Large intestine (tissue), 12 donors: ENCODE data around the gene IFT74. TPM values are rescaled to one million over a fixed set of nuclear protein-coding genes. Genes with fewer than 3 reads are reported as not detected.
A peak's percentile ranks its signal among the peaks of the same experiment; 100 is the strongest.

Source experiments
- DNase-seq, 2 donors: peaks; one replicate each; pipeline versions ENCODE4 v3.0.0 to v3.0.0-alpha.2; 2013
- H3K27ac ChIP-seq: one replicate; pipeline ENCODE4 v1.5.1; 2013; ENCODE audit warnings: low read length
- H3K27me3 ChIP-seq: 2 replicates; pipeline ENCODE4 v1.6.1; 2013; ENCODE audit warnings: low read length; ENCODE audit not compliant: control insufficient read depth, insufficient read depth
- H3K36me3 ChIP-seq: 2 replicates; pipeline ENCODE4 v1.6.1; 2013; ENCODE audit warnings: low read length; ENCODE audit not compliant: control insufficient read depth, insufficient read depth
- H3K4me1 ChIP-seq: one replicate; pipeline ENCODE4 v1.6.1; 2013; ENCODE audit warnings: low read length; ENCODE audit not compliant: control insufficient read depth, insufficient read depth
- H3K4me3 ChIP-seq: one replicate; pipeline ENCODE4 v1.5.1; 2013; ENCODE audit warnings: low read length
- H3K9me3 ChIP-seq: one replicate; pipeline ENCODE4 v1.6.1; 2013; ENCODE audit warnings: mild to moderate bottlenecking, low read depth, low read length, moderate library complexity; ENCODE audit not compliant: control insufficient read depth
- WGBS: methylation state at CpG from one replicate; pipeline ENCODE4 v1.1.5; 2013; ENCODE audit warnings: low lambda C conversion rate; ENCODE audit not compliant: insufficient coverage; 5-methylcytosine and 5-hydroxymethylcytosine counted together
- long read RNA-seq, 11 donors: transcript quantifications; one replicate each; lab custom pipeline, GENCODE V29; 2026
- polyA plus RNA-seq: library from polyadenylated mRNA; unstranded; fragments of 120-200 nt; gene quantifications from one replicate; pipeline ENCODE4 v1.2.1, GENCODE V29; 2013

Gene IFT74
- 20.8 TPM for polyA plus RNA-seq
- long read RNA-seq, donor 1, partial matches to known transcripts: 5 of 9 reads
- long read RNA-seq, donor 1, other reads (novel, unspliced or antisense): 0 of 9 reads
- long read RNA-seq, donor 2, partial matches to known transcripts: 75 of 81 reads
- long read RNA-seq, donor 2, other reads (novel, unspliced or antisense): 5 of 81 reads
- long read RNA-seq, donor 3: 0 reads
- long read RNA-seq, donor 4, partial matches to known transcripts: 6 of 6 reads
- long read RNA-seq, donor 4, other reads (novel, unspliced or antisense): 0 of 6 reads
- long read RNA-seq, donor 5: 0 reads
- long read RNA-seq, donor 6, partial matches to known transcripts: 0 of 1 reads
- long read RNA-seq, donor 6, other reads (novel, unspliced or antisense): 0 of 1 reads
- long read RNA-seq, donor 7, partial matches to known transcripts: 6 of 7 reads
- long read RNA-seq, donor 7, other reads (novel, unspliced or antisense): 0 of 7 reads
- long read RNA-seq, donor 8, partial matches to known transcripts: 64 of 104 reads
- long read RNA-seq, donor 8, other reads (novel, unspliced or antisense): 40 of 104 reads
- long read RNA-seq, donor 9, partial matches to known transcripts: 64 of 65 reads
- long read RNA-seq, donor 9, other reads (novel, unspliced or antisense): 0 of 65 reads
- long read RNA-seq, donor 10, partial matches to known transcripts: 60 of 61 reads
- long read RNA-seq, donor 10, other reads (novel, unspliced or antisense): 0 of 61 reads
- long read RNA-seq, donor 11, partial matches to known transcripts: 50 of 52 reads
- long read RNA-seq, donor 11, other reads (novel, unspliced or antisense): 0 of 52 reads

- peak within 1 kb of the TSS; percentile 70 for H3K4me3 ChIP-seq
- DNase-seq: peak; percentile 97 to 98
- H3K4me1 ChIP-seq: no peaks in the 10 kb centered on the region
- H3K36me3 ChIP-seq: no peaks in the 10 kb centered on the region
- no peaks in the 10 kb centered on the region for H3K27me3 ChIP-seq
- no peaks in the 10 kb centered on the region for H3K9me3 ChIP-seq
- H3K27ac ChIP-seq: peak within 1 kb of the TSS; percentile 63
- no CpG with 5 or more reads among the region's 53 CpGs for WGBS
These were observed at the start of gene IFT74 for GRCh38 chr9:26955921-26956859. Gene IFT74, plus strand, starts transcription at chr9:26956412. Its CDS starts 5,556 bp downstream, at chr9:26961968.

GRCh38 chr9:26913138-26913668 is 43.0 kb upstream of the IFT74 start:
- no peaks in the 10 kb centered on the region for H3K4me1 ChIP-seq
- no peak overlapping the region for H3K4me3 ChIP-seq
- DNase-seq: no peak
- peaks cover 24% of the 10 kb centered on the region for H3K36me3 ChIP-seq
- H3K27ac ChIP-seq: no peak overlapping the region
- WGBS: no CpG with 5 or more reads among the region's 2 CpGs
- H3K27me3 ChIP-seq: no peaks in the 10 kb centered on the region
- no peaks in the 10 kb centered on the region for H3K9me3 ChIP-seq

- WGBS: no CpG with 5 or more reads among the region's 1 CpG
- Histone ChIP-seq H3K36me3 (peaks cover 51% of the 10 kb centered on the region), H3K4me1 (no peaks in the 10 kb centered on the region), H3K9me3 (no peaks in the 10 kb centered on the region), H3K27me3 (no peaks in the 10 kb centered on the region), H3K4me3 (no peak overlapping the region), H3K27ac (no peak overlapping the region)
- no peak for DNase-seq
These were observed 36.5 kb upstream of the IFT74 start for GRCh38 chr9:26919698-26920097.

- H3K4me3 ChIP-seq: no peak overlapping the region
- no CpG with 5 or more reads among the region's 4 CpGs for WGBS
- no peaks in the 10 kb centered on the region for H3K4me1 ChIP-seq
- DNase-seq: peak; percentile 12 to 47
- peaks cover 48% of the 10 kb centered on the region for H3K36me3 ChIP-seq
- no peak overlapping the region for H3K27ac ChIP-seq
- H3K27me3 ChIP-seq: no peaks in the 10 kb centered on the region
- no peaks in the 10 kb centered on the region for H3K9me3 ChIP-seq
These were observed 30.6 kb upstream of the IFT74 start for GRCh38 chr9:26925609-26926008.

- Histone ChIP-seq H3K36me3 (peaks cover 27% of the 10 kb centered on the region), H3K4me1 (no peaks in the 10 kb centered on the region), H3K4me3 (no peak overlapping the region), H3K27ac (no peak overlapping the region), H3K27me3 (no peaks in the 10 kb centered on the region), H3K9me3 (no peaks in the 10 kb centered on the region)
- DNase-seq: no peak
- whole genome bisulfite sequencing: 100% methylated on average over 4 of the region's 8 CpGs
These were observed 27.2 kb upstream of the IFT74 start for GRCh38 chr9:26928902-26929495.

- Histone ChIP-seq H3K4me3 (no peak overlapping the region), H3K27ac (no peak overlapping the region), H3K4me1 (no peaks in the 10 kb centered on the region), H3K9me3 (peaks cover 11% of the 10 kb centered on the region), H3K36me3 (no peaks in the 10 kb centered on the region), H3K27me3 (no peaks in the 10 kb centered on the region)
- DNase-seq: no peak
These were observed 20.4 kb upstream of the IFT74 start for GRCh38 chr9:26935847-26936246.

GRCh38 chr9:26937816-26938371 is 18.3 kb upstream of the IFT74 start:
- Histone ChIP-seq H3K9me3 (peaks cover 11% of the 10 kb centered on the region), H3K27me3 (no peaks in the 10 kb centered on the region), H3K4me1 (no peaks in the 10 kb centered on the region), H3K36me3 (no peaks in the 10 kb centered on the region), H3K27ac (no peak overlapping the region), H3K4me3 (no peak overlapping the region)
- no CpG with 5 or more reads among the region's 3 CpGs for WGBS
- DNase-seq: no peak

GRCh38 chr9:26939955-26940711 is 16.1 kb upstream of the IFT74 start:
- DNase-seq: no peak
- no peaks in the 10 kb centered on the region for H3K4me1 ChIP-seq
- H3K27me3 ChIP-seq: no peaks in the 10 kb centered on the region
- no peaks in the 10 kb centered on the region for H3K36me3 ChIP-seq
- H3K4me3 ChIP-seq: no peak overlapping the region
- no peak overlapping the region for H3K27ac ChIP-seq
- WGBS: 100% methylated on average over 2 of the region's 3 CpGs
- H3K9me3 ChIP-seq: peaks cover 11% of the 10 kb centered on the region

GRCh38 chr9:26940779-26941178 is 15.4 kb upstream of the IFT74 start:
- no CpG with 5 or more reads among the region's 1 CpG for WGBS
- no peaks in the 10 kb centered on the region for H3K27me3 ChIP-seq
- peaks cover 11% of the 10 kb centered on the region for H3K9me3 ChIP-seq
- H3K4me1 ChIP-seq: peaks cover 6% of the 10 kb centered on the region
- H3K36me3 ChIP-seq: no peaks in the 10 kb centered on the region
- no peak overlapping the region for H3K27ac ChIP-seq
- DNase-seq: no peak
- no peak overlapping the region for H3K4me3 ChIP-seq
